OCI-LY7 (cell line): ENCODE measurements around the gene STKLD1. TPM values are rescaled to one million over a fixed set of nuclear protein-coding genes. Genes with fewer than 3 reads are reported as not detected.

Source experiments
- BruUV-seq: library from RNA; stranded (reverse); fragments of 400-500 nt; replicated peaks from 2 replicates; lab custom pipeline; 2021; lab: Mats Ljungman, UMichigan
- CTCF ChIA-PET: fragments of 300-600 bp; sonication (Branson Sonifier 250); formaldehyde crosslinking; loops from one replicate; lab custom pipeline; 2022; ENCODE audit warnings: antibody characterized with exemption; ENCODE audit not compliant: unreplicated experiment; lab: Charles Lee
- POLR2A ChIA-PET: fragments of 300-600 bp; sonication (Branson Sonifier 250); formaldehyde crosslinking; loops from one replicate; lab custom pipeline; 2022; ENCODE audit warnings: antibody characterized with exemption; lab: Charles Lee
- DNase-seq: peaks from one replicate; pipeline ENCODE4 v3.0.0-alpha.2; 2015; ENCODE audit warnings: low spot score
- H2AFZ ChIP-seq: fragments of 200-600 bp; sonication (generic), shearing (Covaris generic); 2 replicates; pipeline ENCODE4 v1.6.1; 2014; ENCODE audit warnings: mild to moderate bottlenecking, antibody characterized with exemption, low read length, moderate library complexity
- H3K27ac ChIP-seq: fragments of 200-600 bp; sonication (generic); 2 replicates; pipeline ENCODE4 v1.5.1; 2014; ENCODE audit warnings: mixed run types, low read depth, mild to moderate bottlenecking, moderate library complexity, low read length, inconsistent platforms; ENCODE audit not compliant: poor library complexity, severe bottlenecking
- H3K36me3 ChIP-seq: fragments of 200-600 bp; sonication (generic); 2 replicates; pipeline ENCODE4 v1.6.1; 2014; ENCODE audit warnings: mild to moderate bottlenecking, antibody characterized with exemption, low read length, moderate library complexity, mixed read lengths; ENCODE audit not compliant: insufficient read depth
- H3K4me1 ChIP-seq: fragments of 200-600 bp; sonication (generic); 2 replicates; pipeline ENCODE4 v1.5.1; 2014; ENCODE audit warnings: mild to moderate bottlenecking, low read length; ENCODE audit not compliant: insufficient read depth, poor library complexity, severe bottlenecking
- H3K4me2 ChIP-seq: fragments of 200-600 bp; sonication (generic); 2 replicates; pipeline ENCODE4 v1.6.1; 2014; ENCODE audit warnings: mild to moderate bottlenecking, low read length
- H3K4me3 ChIP-seq: fragments of 200-600 bp; sonication (generic); 2 replicates; pipeline ENCODE4 v1.5.1; 2014; ENCODE audit warnings: mild to moderate bottlenecking, low read depth, low read length; ENCODE audit not compliant: poor library complexity, severe bottlenecking
- H3K79me2 ChIP-seq: fragments of 200-600 bp; sonication (generic); 2 replicates; pipeline ENCODE4 v1.6.1; 2016; ENCODE audit warnings: low read depth, mild to moderate bottlenecking, low read length, moderate library complexity, mixed read lengths; ENCODE audit not compliant: insufficient read depth
- H3K9me2 ChIP-seq: fragments of 200-600 bp; sonication (generic); 2 replicates; pipeline ENCODE4 v1.6.1; 2016; ENCODE audit warnings: mild to moderate bottlenecking, low read length, mixed read lengths; ENCODE audit not compliant: insufficient read depth
- H3K9me3 ChIP-seq: fragments of 200-600 bp; sonication (generic); 2 replicates; pipeline ENCODE4 v1.6.1; 2014; ENCODE audit warnings: mild to moderate bottlenecking, mixed run types, low read length, mixed read lengths
- H4K20me1 ChIP-seq: fragments of 200-600 bp; sonication (generic); 2 replicates; pipeline ENCODE4 v1.6.1; 2014; ENCODE audit warnings: mild to moderate bottlenecking, antibody characterized with exemption, low read length, moderate library complexity, mixed read lengths; ENCODE audit not compliant: insufficient read depth
- CTCF ChIP-seq: fragments of 200-600 bp; sonication (generic); conservative IDR thresholded peaks from 2 replicates; pipeline ENCODE4 v1.5.1; 2014; ENCODE audit warnings: mild to moderate bottlenecking, antibody characterized with exemption, low read length, moderate library complexity, mixed read lengths
- EZH2phosphoT487 ChIP-seq: fragments of 200-600 bp; sonication (generic); IDR thresholded peaks from 2 replicates; pipeline ENCODE4 v1.6.1; 2018; ENCODE audit warnings: low read depth, borderline replicate concordance, mild to moderate bottlenecking, mixed run types, antibody characterized with exemption, low read length, moderate library complexity, mixed read lengths
- intact Hi-C: fragments of 100-400 bp; cut with micrococcal nuclease; formaldehyde crosslinking; loops from one replicate; pipeline ENCODE4 v1.10.0; 2022; ENCODE audit not compliant: unreplicated experiment
- total RNA-seq, 2 experiments: library from RNA; depleted of rRNA in 1 of 2; stranded (reverse); fragments of >200 nt in 1 of 2; shearing (Covaris generic) in 1 of 2; gene quantifications; 2 replicates each; pipeline ENCODE4 v1.2.3, GENCODE V29; 2014 to 2022

Gene STKLD1
- total RNA-seq, 2 experiments from 2014 or later: 1.4 to 1.7 TPM

DNA sequence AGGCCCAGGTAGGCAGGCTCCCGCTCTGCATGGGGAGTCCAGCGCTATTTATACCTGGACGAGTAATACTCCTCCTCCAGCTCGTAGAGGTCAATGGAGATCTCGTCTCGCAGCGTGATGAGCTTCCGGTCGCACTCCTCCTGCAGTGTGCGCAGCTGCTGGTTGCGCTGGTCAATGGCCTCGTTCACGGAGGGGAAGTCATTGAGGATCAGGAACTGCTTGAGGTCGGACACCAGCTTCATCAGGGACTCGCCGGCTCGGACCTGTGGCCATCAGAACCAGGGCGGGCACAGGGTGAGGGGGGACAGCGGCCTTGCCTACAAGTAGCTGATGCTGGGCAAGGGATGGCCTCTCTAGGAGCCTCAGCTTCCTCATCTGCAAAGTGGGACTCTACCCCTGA lies 32.1 kb upstream of the STKLD1 start:
- BruUV-seq: no TSS peak
- CTCF ChIA-PET: no interaction called here
- H3K4me1 ChIP-seq: peaks cover 30% of the 10 kb centered on the region
- intact Hi-C loops: no loop called here
- peaks cover 84% of the 10 kb centered on the region for H3K36me3 ChIP-seq
- H3K4me2 ChIP-seq: no peak overlapping the region
- H4K20me1 ChIP-seq: peaks cover 5% of the 10 kb centered on the region
- H3K27ac ChIP-seq: no peak overlapping the region
- TF ChIP-seq CTCF: no peak
- TF ChIP-seq EZH2phosphoT487: no peak
- no peak for DNase-seq
- H3K4me3 ChIP-seq: no peak overlapping the region
- no peaks in the 10 kb centered on the region for H3K9me3 ChIP-seq
- H3K9me2 ChIP-seq: no peaks in the 10 kb centered on the region
- POLR2A ChIA-PET: interaction anchor here (1.1 kb wide), 1 partner anchor 115 kb away, joined by 5 read pairs; the partner anchor contains the start of gene CACFD1
- H3K79me2 ChIP-seq: peaks cover 34% of the 10 kb centered on the region
- no peak overlapping the region for H2AFZ ChIP-seq

GRCh38 chr9:133344979-133345378 lies 31.2 kb upstream of the STKLD1 start:
- no peaks in the 10 kb centered on the region for H3K9me3 ChIP-seq
- ChIA-PET POLR2A (no interaction called here), CTCF (no interaction called here)
- no peak for DNase-seq
- H3K79me2 ChIP-seq: peaks cover 43% of the 10 kb centered on the region
- H3K9me2 ChIP-seq: no peaks in the 10 kb centered on the region
- H3K4me1 ChIP-seq: peaks cover 36% of the 10 kb centered on the region
- no peak overlapping the region for H3K4me3 ChIP-seq
- no peak overlapping the region for H3K4me2 ChIP-seq
- H3K36me3 ChIP-seq: peaks cover 84% of the 10 kb centered on the region
- no peak overlapping the region for H3K27ac ChIP-seq
- intact Hi-C loops: loop anchor here (5.0 kb wide), 1 partner anchor 72 kb away; the partner anchor contains the start of gene REXO4
- TF ChIP-seq CTCF: no peak
- no peak for TF ChIP-seq EZH2phosphoT487
- BruUV-seq: no TSS peak
- peaks cover 14% of the 10 kb centered on the region for H4K20me1 ChIP-seq
- H2AFZ ChIP-seq: no peak overlapping the region

GRCh38 chr9:133345596-133345995 lies 30.6 kb upstream of the STKLD1 start:
- Histone ChIP-seq H3K4me3 (no peak overlapping the region), H4K20me1 (peaks cover 17% of the 10 kb centered on the region), H3K36me3 (peaks cover 84% of the 10 kb centered on the region), H3K9me3 (no peaks in the 10 kb centered on the region), H3K27ac (no peak overlapping the region), H3K4me1 (peaks cover 35% of the 10 kb centered on the region), H3K9me2 (no peaks in the 10 kb centered on the region), H2AFZ (no peak overlapping the region), H3K79me2 (peaks cover 47% of the 10 kb centered on the region), H3K4me2 (no peak overlapping the region)
- no peak for TF ChIP-seq EZH2phosphoT487
- no peak for TF ChIP-seq CTCF
- no peak for DNase-seq
- ChIA-PET POLR2A (no interaction called here), CTCF (no interaction called here)
- intact Hi-C loops: loop anchor here (5.0 kb wide), 1 partner anchor 72 kb away; the partner anchor contains the start of gene REXO4
- BruUV-seq: no TSS peak
